ENCODE data around the gene NDUFA6. TPM values are rescaled to one million over a fixed set of nuclear protein-coding genes. Genes with fewer than 3 reads are reported as not detected.

Gene NDUFA6
- total and polyA plus RNA-seq, 10 of the 15 experiments (the other 5 are each of a cell fraction or from before 2014, with no cell fraction given) = 85.9 to 511 (median 128) TPM

DNA sequence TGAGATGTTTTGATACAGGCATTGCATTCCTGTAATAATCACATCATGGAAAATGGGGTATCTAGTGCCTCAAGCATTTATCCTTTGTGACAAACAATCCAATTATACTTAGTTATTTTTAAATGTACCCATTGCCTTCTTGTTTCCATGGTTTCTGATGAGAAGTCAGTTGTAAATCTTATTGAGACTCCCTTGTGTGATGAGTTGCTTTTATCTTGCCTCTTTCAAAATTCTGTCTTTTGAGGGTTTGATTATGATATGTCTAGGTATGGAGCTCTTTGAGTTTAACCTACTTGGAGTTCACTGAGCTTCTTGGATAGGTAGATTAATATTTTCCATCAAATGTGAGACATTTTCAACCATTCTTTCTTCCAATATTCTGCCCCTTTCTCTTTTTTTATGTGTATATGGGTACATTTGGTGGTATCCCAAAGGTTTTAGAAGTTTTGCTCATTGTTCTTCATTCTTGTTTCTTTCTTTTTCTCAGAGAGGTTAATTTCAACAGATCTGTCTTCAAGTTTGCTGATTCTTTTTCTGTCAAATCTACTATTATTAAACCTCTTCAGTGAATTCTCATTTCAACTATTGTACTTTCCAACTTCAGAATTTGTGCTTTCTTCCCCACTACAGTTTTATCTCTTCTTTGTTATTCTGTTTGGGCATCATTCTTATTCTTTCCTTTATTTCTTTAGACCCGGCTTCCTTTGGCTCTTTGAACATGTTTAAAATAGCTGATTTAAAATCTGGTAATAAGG, 33.6 kb downstream of the NDUFA6 start:
- H3K4me3 ChIP-seq = no peak overlapping the region
- ChIA-PET CTCF (interaction anchor here (1.0 kb wide), 1 partner anchor 35 kb away, joined by 3 read pairs; no protein-coding TSS in a partner anchor), RAD21 (ENCODE audit: unreplicated experiment) (no interaction called here), SMC1A (ENCODE audit: uncharacterized antibody, unreplicated experiment) (interaction anchor here (0.6 kb wide), 1 partner anchor 36 kb away, joined by 3 read pairs; no protein-coding TSS in a partner anchor), POLR2A (interaction anchor here (0.6 kb wide), 1 partner anchor 413 kb away, joined by 3 read pairs; no protein-coding TSS in a partner anchor)
- in situ Hi-C loops (cut with MboI) (no loop called here), intact Hi-C loops (cut with micrococcal nuclease; ENCODE audit: unreplicated experiment) (no loop called here)
- H2AFZ ChIP-seq (ENCODE audit: control insufficient read depth, low read depth, low read length) = no peak overlapping the region
- ATAC-seq (no peak), DNase-seq (ENCODE audit: low read depth, low spot score) (no peak), FAIRE-seq (no peak)
- no peaks in the 10 kb centered on the region for H4K20me1 ChIP-seq (ENCODE audit: control insufficient read depth, insufficient read depth)
- no peak overlapping the region for H3K4me2 ChIP-seq (ENCODE audit: control insufficient read depth, insufficient read depth)
- no peaks in the 10 kb centered on the region for H3K27me3 ChIP-seq (replicated peaks in 1 of 2; ENCODE audit: control insufficient read depth in 2 of 2, insufficient read depth in 2 of 2, low read length in 1 of 2)
- H3K36me3 ChIP-seq (ENCODE audit: control insufficient read depth in 2 of 2, insufficient read depth in 2 of 2, low read length in 1 of 2) = peaks cover 6 to 19% of the 10 kb centered on the region in 2 experiments
- no peak overlapping the region for H3K27ac ChIP-seq (ENCODE audit: control insufficient read depth, insufficient read depth)
- TF ChIP-seq KAT2A (conservative IDR thresholded peaks at IDR 0.05; ENCODE audit: control insufficient read depth, low read depth, low read length) (no peak), RCOR1 (conservative IDR thresholded peaks at IDR 0.05; ENCODE audit: low read depth, low read length) (no peak), ASH2L (IDR thresholded peaks at IDR 0.05; ENCODE audit: borderline replicate concordance, low read depth) (no peak), SRF (IDR thresholded peaks at IDR 0.05; ENCODE audit: low read depth in 2 of 2, low read length in 2 of 2) (no peak), BHLHE40 (IDR thresholded peaks at IDR 0.05; ENCODE audit: borderline replicate concordance in 1 of 2, low read depth in 2 of 2, low read length in 1 of 2) (no peak), NR2C1 (IDR thresholded peaks at IDR 0.05) (no peak), TBL1XR1 (IDR thresholded peaks at IDR 0.05; ENCODE audit: low read depth, low read length) (no peak), CBFB (IDR thresholded peaks at IDR 0.05; ENCODE audit: low read depth) (no peak), POU2F2 (IDR thresholded peaks at IDR 0.05; ENCODE audit: borderline replicate concordance, low read depth, low read length) (no peak)
- TF ChIP-seq, protein P1, sequence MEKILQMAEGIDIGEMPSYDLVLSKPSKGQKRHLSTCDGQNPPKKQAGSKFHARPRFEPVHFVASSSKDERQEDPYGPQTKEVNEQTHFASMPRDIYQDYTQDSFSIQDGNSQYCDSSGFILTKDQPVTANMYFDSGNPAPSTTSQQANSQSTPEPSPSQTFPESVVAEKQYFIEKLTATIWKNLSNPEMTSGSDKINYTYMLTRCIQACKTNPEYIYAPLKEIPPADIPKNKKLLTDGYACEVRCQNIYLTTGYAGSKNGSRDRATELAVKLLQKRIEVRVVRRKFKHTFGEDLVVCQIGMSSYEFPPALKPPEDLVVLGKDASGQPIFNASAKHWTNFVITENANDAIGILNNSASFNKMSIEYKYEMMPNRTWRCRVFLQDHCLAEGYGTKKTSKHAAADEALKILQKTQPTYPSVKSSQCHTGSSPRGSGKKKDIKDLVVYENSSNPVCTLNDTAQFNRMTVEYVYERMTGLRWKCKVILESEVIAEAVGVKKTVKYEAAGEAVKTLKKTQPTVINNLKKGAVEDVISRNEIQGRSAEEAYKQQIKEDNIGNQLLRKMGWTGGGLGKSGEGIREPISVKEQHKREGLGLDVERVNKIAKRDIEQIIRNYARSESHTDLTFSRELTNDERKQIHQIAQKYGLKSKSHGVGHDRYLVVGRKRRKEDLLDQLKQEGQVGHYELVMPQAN (conservative IDR thresholded peaks at IDR 0.05) = no peak
- TF ChIP-seq, protein P2, sequence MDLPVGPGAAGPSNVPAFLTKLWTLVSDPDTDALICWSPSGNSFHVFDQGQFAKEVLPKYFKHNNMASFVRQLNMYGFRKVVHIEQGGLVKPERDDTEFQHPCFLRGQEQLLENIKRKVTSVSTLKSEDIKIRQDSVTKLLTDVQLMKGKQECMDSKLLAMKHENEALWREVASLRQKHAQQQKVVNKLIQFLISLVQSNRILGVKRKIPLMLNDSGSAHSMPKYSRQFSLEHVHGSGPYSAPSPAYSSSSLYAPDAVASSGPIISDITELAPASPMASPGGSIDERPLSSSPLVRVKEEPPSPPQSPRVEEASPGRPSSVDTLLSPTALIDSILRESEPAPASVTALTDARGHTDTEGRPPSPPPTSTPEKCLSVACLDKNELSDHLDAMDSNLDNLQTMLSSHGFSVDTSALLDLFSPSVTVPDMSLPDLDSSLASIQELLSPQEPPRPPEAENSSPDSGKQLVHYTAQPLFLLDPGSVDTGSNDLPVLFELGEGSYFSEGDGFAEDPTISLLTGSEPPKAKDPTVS (IDR thresholded peaks at IDR 0.05; ENCODE audit: low read depth, low read length) = no peak
- H3K4me1 ChIP-seq (ENCODE audit: control insufficient read depth, insufficient read depth, low read length) = peaks cover 13% of the 10 kb centered on the region
- H3K9me3 ChIP-seq (replicated peaks; ENCODE audit: control insufficient read depth, insufficient read depth, low read length) = peaks cover 11% of the 10 kb centered on the region; the same call in 2 of the 3 replicates
- no TSS peak for BruUV-seq (replicated peaks)
- no peak overlapping the region for H3K9ac ChIP-seq (ENCODE audit: control insufficient read depth, insufficient read depth, low read length)
- 100% methylated on average over 1 of the region's 1 CpG for WGBS (ENCODE audit: insufficient coverage, insufficient replicate concordance, low lambda C conversion rate, missing lambda C conversion rate)
- no peaks in the 10 kb centered on the region for H3K79me2 ChIP-seq (ENCODE audit: control insufficient read depth, insufficient read depth, low read length)

All from GM12878 (cell line).